HG02970 (cell line): ENCODE results near the gene FN3K.

Source experiments
- ATAC-seq: cut with Tn5 transposase; IDR thresholded peaks from one replicate; pipeline ENCODE4 v1.9.1; 2021; ENCODE audit warnings: mild to moderate bottlenecking, moderate library complexity, moderate number of reproducible peaks; ENCODE audit not compliant: unreplicated experiment, low FRiP score

FN3K gene

GRCh38 chr17:82734987-82735866, at the start of gene FN3K:
TSS of gene FN3K (plus strand) at chr17:82735615. CDS start at chr17:82735637, 22 bp downstream.
- ATAC-seq = no peak

GRCh38 chr17:82686366-82687324, 48.8 kb upstream of the FN3K start:
- ATAC-seq = no peak

DNA sequence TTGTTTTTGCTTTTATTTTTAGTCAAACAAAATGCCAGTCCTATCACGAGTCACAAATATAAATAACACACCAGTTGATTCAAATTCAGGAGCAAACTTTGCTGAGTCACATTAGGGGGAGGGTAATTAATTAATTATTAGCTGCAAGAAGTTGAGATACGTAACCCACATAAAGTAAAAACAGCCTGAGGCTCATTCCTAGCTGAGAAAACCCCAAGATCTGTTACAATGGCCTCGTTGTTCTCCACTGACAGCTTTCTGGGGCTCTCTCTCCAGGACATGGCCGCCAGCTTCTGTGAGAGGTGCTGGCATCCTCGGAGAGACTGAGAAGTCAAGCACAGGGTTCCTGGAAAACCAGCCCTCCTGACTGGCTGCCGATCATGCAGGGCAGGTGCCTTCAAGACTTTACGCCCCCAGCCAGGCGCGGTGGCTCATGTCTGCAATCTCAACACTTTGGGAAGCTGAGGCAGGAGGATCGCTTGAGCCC, 48.0 kb upstream of the FN3K start:
- no peak for ATAC-seq

DNA sequence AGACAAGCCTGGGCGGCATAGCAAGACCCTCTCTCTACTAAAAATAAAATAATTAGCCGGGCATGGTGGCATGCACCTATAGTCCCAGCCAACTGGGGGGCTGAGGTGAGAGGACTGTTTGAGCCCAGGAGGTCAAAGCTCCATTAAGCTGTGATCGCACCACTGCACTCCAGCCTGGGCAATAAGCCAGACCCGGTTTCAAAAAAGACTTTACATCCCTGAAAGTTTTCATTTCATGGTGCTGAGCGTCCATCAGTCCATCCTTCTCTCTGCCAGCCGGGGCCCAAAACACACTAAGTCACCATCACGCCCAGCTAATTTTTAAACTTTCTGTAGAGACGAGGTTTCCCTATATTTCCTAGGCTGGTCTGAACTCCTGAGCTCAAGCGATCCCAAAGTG, 47.5 kb upstream of the FN3K start:
- ATAC-seq = no peak

DNA sequence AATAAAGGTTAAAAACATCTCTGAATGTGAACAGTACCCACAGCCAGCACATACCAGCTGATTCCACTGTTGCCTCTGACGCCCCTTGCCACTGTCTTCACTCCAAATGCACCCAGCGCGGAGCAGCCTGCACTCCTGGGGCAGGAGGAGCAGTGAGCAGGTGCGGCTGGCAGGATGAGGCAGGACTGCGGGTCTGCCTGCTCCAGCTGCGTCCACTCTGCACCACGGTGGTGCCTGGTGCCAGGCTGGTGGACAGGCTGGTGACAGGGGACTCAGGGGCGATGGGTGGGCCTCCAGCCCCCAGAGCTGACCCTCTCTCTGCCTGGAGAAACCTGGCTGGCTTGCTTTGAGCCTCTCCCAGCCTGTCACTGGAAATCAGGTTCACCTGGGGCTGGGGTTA, 46.3 kb upstream of the FN3K start:
- no peak for ATAC-seq

GRCh38 chr17:82690786-82691489, 44.5 kb upstream of the FN3K start:
- ATAC-seq = no peak

DNA sequence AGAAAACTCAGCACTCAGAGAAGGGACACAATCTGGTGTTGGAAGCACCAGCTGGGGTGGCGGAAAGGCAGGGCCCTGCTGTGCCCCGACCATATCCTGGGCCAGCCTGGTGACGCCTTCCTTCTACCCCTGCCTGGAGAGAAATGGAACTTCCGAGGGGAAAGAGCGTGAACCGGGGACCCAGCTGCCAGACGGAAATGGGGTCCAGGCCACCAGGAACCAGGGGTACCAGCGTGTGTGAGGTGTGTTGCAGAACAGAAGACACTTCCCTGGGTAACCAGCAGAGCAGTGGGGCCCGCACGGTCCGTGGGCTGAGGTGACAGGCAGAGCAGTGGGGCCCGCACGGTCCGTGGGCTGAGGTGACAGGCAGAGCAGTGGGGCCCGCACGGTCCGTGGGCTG, 43.7 kb upstream of the FN3K start:
- no peak for ATAC-seq

- no peak for ATAC-seq
These were observed 43.1 kb upstream of the FN3K start for GRCh38 chr17:82692268-82692667.

- ATAC-seq = no peak
These were observed 42.1 kb upstream of the FN3K start for GRCh38 chr17:82693168-82693867.

DNA sequence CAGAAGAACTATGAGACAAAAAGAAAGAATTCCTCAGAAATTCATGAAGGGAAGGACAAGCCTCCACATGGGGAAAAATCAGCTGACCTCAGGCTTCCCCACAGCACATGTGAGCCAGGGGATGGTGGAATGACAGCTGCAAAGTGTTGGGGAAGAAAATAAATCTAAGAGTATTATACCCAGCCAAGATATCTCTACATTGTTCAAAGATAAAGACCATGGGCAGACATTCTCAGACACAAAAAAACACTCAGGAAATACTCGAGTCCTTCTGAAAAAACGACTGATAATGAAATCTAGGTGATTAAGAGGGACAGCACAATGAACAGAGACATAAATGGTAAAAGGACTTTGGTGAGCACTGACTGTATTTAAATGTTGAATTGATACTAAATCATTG, 40.8 kb upstream of the FN3K start:
- no peak for ATAC-seq

- ATAC-seq = no peak
These were observed 39.2 kb upstream of the FN3K start for GRCh38 chr17:82696259-82696658.

DNA sequence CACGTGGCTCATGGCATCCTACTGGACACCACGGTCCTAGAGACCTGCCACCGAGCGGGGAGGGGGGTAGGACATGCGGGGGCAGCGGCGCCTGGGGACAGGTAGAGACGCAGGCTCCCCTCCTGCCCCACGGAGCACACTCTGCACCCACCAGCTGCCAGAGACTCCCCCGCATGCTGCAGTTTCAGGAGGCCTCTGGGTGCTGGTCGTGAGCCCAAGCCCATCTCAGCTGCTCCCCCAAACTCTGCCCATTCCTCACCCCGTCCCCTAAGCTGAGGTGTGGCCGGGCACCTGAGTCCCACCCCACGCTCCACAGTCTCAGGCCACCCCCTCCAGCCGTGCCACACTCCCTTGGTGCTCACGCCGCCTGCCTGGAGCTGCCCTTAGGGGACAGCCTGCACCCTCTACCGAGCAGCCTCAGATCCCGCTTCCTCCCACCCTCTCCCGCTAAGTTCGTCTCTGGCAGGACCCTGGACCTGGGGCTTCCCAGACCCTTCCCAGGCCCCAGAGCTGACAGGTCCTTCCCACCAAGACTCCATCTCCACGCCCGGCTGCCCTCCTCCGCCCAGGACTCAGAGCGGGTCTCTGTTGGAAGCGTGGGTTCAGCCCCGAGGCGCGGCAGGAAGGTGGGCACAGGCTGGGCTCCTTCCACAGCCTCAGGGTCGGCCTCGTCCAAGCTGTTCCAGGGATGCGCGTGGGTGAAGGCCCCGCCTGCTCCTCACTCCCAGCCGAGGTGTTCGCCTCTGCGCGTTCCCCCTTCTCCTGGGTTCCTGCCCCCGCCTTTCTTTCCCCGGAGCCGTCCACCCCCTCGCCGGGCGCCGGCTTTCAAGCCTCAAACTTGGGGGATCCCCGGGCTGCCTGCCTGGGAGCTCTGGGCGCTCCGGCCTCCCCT, 38.3 kb upstream of the FN3K start:
- no peak for ATAC-seq

- no peak for ATAC-seq
These were observed 37.7 kb upstream of the FN3K start for GRCh38 chr17:82697808-82698064.

DNA sequence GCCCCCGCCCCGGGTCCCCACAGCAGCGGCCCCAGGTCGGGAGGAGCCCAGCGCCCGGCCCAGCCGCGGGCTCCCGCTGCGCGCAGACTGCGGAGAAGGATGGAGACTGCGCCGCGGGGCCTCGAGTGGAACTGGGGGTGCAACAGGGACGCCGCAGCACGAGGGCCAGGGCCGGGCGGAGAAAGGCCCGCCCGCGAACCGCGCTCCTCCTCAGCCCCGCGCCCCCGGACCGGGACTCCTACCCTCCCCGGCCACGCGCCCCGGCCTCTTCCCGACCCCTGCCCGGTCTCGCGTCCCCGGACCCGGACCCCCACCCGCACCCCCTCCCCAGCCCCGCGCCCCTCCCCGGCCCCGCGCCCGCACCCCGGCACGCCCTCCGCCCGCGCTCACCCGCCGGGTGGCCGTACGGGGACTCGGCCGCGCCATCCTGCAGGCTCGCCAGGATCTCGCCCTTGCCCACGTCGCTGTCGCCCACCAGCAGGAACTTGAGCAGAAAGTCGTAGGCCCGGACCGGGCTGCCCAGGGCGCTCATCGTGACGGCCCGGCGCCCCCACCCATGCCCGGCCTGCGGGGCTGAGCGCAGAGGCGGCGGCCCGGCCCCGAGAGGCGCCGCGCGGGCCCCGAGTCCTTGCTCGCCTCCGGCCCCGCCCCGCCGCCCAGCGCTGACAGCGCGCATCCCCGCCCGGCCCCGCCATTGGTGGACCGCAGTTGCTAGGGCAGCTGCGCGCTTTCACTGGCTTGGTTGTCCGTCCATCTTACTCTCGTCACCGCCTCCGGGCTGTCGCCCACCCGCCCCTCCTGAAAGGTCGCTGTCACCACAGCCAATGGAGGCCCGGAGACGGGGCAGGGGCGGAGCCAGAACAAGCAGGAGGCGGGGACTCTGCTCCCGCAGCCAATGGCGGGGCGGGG, 37.1 kb upstream of the FN3K start, which contains the start of gene RAB40B:
TSS of gene RAB40B (minus strand) at position 634 of the 909 bp plus-strand sequence. CDS start at position 532, 102 bp downstream.
- peak; percentile 95 for ATAC-seq

GRCh38 chr17:82698974-82699442, 36.4 kb upstream of the FN3K start:
- ATAC-seq = peak; percentile 31

DNA sequence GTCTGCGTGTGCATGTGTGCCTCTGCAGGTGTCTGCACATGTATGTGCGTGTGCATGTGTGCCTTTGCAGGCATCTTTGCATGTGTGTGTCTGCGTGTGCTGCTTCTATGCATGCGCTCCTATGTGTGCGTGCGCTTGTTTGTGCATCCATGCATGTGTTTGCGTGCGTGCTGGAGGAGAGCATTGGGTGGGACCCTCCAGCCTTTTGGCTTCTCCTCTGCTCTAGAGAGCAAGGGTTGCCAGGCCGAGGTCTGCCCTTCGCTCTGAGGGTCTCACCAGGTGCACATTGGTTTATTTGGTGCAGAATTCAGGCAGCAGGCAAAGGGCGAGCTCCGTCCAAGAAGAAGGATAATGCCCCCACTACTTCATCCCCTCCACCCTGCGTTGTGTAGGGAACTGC, 35.9 kb upstream of the FN3K start:
- ATAC-seq = no peak

- no peak for ATAC-seq
These were observed 33.0 kb upstream of the FN3K start for GRCh38 chr17:82702231-82702927.
